Mesenchymal stem cell (in vitro differentiated cells and primary cell): Measurements from ENCODE around the gene PLPP4.
A peak's percentile ranks its signal among the peaks of the same experiment; 100 is the strongest.

Experiments
- DNase-seq: peaks from one replicate; pipeline ENCODE4 v3.0.0-alpha.2; 2013
- H2AFZ ChIP-seq: one replicate; pipeline ENCODE4 v1.6.1; 2013; ENCODE audit warnings: low read depth, mild to moderate bottlenecking, control low read depth, inconsistent platforms, low read length, moderate library complexity
- H2AK5ac ChIP-seq: 2 replicates; pipeline ENCODE4 v1.6.1; 2013; ENCODE audit warnings: low read length, moderate library complexity, mild to moderate bottlenecking, inconsistent platforms; ENCODE audit not compliant: severe bottlenecking
- H2BK120ac ChIP-seq: one replicate; pipeline ENCODE4 v1.6.1; 2013; ENCODE audit warnings: low read depth, mild to moderate bottlenecking, inconsistent platforms, low read length, moderate library complexity
- H2BK12ac ChIP-seq, 2 experiments: one replicate each; pipeline ENCODE4 v1.6.1; 2013; ENCODE audit warnings: inconsistent platforms in 2 of 2, low read length in 2 of 2, mild to moderate bottlenecking in 2 of 2, moderate library complexity in 2 of 2, control low read depth in 1 of 2
- H2BK15ac ChIP-seq: one replicate; pipeline ENCODE4 v1.6.1; 2013; ENCODE audit warnings: mild to moderate bottlenecking, low read depth, inconsistent platforms; ENCODE audit not compliant: poor library complexity, severe bottlenecking
- H2BK5ac ChIP-seq: 2 replicates; pipeline ENCODE4 v1.6.1; 2013; ENCODE audit warnings: low read depth, mild to moderate bottlenecking, low read length, control low read depth, inconsistent platforms; ENCODE audit not compliant: poor library complexity, severe bottlenecking
- H3K14ac ChIP-seq, 2 experiments: one replicate each; pipeline ENCODE4 v1.6.1; 2013; ENCODE audit warnings: inconsistent platforms in 2 of 2, low read length in 2 of 2, control low read depth in 1 of 2, mild to moderate bottlenecking in 1 of 2, moderate library complexity in 1 of 2
- H3K18ac ChIP-seq, 2 experiments: one replicate each; pipeline ENCODE4 v1.6.1; 2013; ENCODE audit warnings: inconsistent platforms in 2 of 2, low read length in 2 of 2, control low read depth in 1 of 2, low read depth in 1 of 2, mild to moderate bottlenecking in 1 of 2
- H3K23ac ChIP-seq, 2 experiments: one replicate each; pipeline ENCODE4 v1.6.1; 2013; ENCODE audit warnings: inconsistent platforms in 2 of 2, low read length in 2 of 2, mild to moderate bottlenecking in 2 of 2, moderate library complexity in 2 of 2, control low read depth in 1 of 2
- H3K27ac ChIP-seq: 2 replicates; pipeline ENCODE4 v1.5.1; 2013; ENCODE audit warnings: mild to moderate bottlenecking, moderate library complexity, low read length, control low read depth, inconsistent platforms; ENCODE audit not compliant: poor library complexity, severe bottlenecking
- H3K27me3 ChIP-seq, 2 experiments: 2 replicates each; pipeline versions ENCODE4 v1.6.1 to v1.7.0; 2013; ENCODE audit warnings: low read length in 2 of 2, mild to moderate bottlenecking in 2 of 2, moderate library complexity in 2 of 2, control low read depth in 1 of 2, inconsistent platforms in 1 of 2; ENCODE audit not compliant: control insufficient read depth in 1 of 2, insufficient read depth in 1 of 2
- H3K36me3 ChIP-seq, 2 experiments: 2 replicates each; pipeline versions ENCODE4 v1.6.1 to v1.7.0; 2013; ENCODE audit warnings: low read length in 2 of 2, control low read depth in 1 of 2, inconsistent platforms in 1 of 2, low read depth in 1 of 2, mild to moderate bottlenecking in 1 of 2; ENCODE audit not compliant: insufficient read depth in 2 of 2, control insufficient read depth in 1 of 2
- H3K4ac ChIP-seq, 2 experiments: one replicate each; pipeline ENCODE4 v1.6.1; 2013; ENCODE audit warnings: inconsistent platforms in 2 of 2, low read length in 2 of 2, mild to moderate bottlenecking in 2 of 2, moderate library complexity in 2 of 2, control low read depth in 1 of 2, low read depth in 1 of 2
- H3K4me1 ChIP-seq: 2 replicates; pipeline ENCODE4 v1.6.1; 2013; ENCODE audit warnings: low read depth, low read length, control low read depth; ENCODE audit not compliant: control insufficient read depth, insufficient read depth
- H3K4me2 ChIP-seq: 2 replicates; pipeline ENCODE4 v1.6.1; 2013; ENCODE audit warnings: low read length, mild to moderate bottlenecking, inconsistent platforms; ENCODE audit not compliant: poor library complexity, severe bottlenecking
- H3K4me3 ChIP-seq, 2 experiments: 2 replicates each; pipeline versions ENCODE4 v1.5.1 to v1.7.0; 2013; ENCODE audit warnings: low read length in 2 of 2, mild to moderate bottlenecking in 2 of 2, control low read depth in 1 of 2, low read depth in 1 of 2; ENCODE audit not compliant: insufficient read depth in 1 of 2
- H3K79me1 ChIP-seq: replicated peaks from 2 replicates; pipeline ENCODE4 v1.6.1; 2013; ENCODE audit warnings: mild to moderate bottlenecking, control low read depth, low read length, inconsistent platforms; ENCODE audit not compliant: poor library complexity, severe bottlenecking
- H3K9ac ChIP-seq: 2 replicates; pipeline ENCODE4 v1.7.0; 2013; ENCODE audit warnings: mild to moderate bottlenecking, low read length, moderate library complexity
- H3K9me3 ChIP-seq: 2 replicates; pipeline ENCODE4 v1.7.0; 2013; ENCODE audit warnings: mild to moderate bottlenecking, low read length; ENCODE audit not compliant: control insufficient read depth
- H4K8ac ChIP-seq: one replicate; pipeline ENCODE4 v1.6.1; 2013; ENCODE audit warnings: inconsistent platforms, mild to moderate bottlenecking, low read length, moderate library complexity
- H4K91ac ChIP-seq: one replicate; pipeline ENCODE4 v1.6.1; 2013; ENCODE audit warnings: mild to moderate bottlenecking, low read length, inconsistent platforms
- WGBS: methylation state at CpG from one replicate; pipeline ENCODE4 v1.1.7; 2013; ENCODE audit warnings: mixed read lengths; 5-methylcytosine and 5-hydroxymethylcytosine counted together

The PLPP4 gene

DNA sequence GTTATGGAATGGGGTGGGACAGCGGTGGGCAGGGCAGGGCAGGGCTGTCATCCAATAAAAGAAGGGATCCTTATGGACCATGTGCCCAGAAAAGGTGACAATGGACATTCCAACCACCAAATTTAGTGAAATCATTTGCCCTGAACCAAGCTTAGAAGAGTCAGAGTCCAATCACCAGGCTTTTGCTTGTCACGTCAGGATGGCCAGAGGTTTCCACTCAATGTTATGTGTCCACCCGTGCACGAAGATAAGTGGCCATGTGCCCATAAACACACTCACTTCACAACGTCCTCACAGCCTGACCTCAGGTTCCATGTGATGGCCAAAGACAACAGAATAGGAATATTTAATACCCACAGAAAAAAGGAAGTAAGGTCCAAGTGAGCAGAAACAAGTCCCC, 36.6 kb upstream of the PLPP4 start:
- no peak overlapping the region for H3K14ac ChIP-seq
- H4K91ac ChIP-seq: no peak overlapping the region
- peaks cover 4% of the 10 kb centered on the region for H3K4me1 ChIP-seq
- no peak overlapping the region for H3K27ac ChIP-seq
- no peak overlapping the region for H3K4me2 ChIP-seq
- no peak overlapping the region for H3K23ac ChIP-seq
- H4K8ac ChIP-seq: no peak overlapping the region
- H3K4me3 ChIP-seq: no peak overlapping the region
- peaks cover 0 to 3% of the 10 kb centered on the region in 2 experiments for H3K27me3 ChIP-seq
- DNase-seq: no peak
- WGBS: 87% methylated on average over 4 of the region's 5 CpGs
- no peaks in the 10 kb centered on the region for H3K9me3 ChIP-seq
- no peaks in the 10 kb centered on the region for H3K79me1 ChIP-seq
- no peaks in the 10 kb centered on the region for H3K36me3 ChIP-seq
- H2BK120ac ChIP-seq: no peak overlapping the region
- no peak overlapping the region for H2AK5ac ChIP-seq
- no peak overlapping the region for H2BK12ac ChIP-seq
- no peak overlapping the region for H3K9ac ChIP-seq
- H2AFZ ChIP-seq: no peak overlapping the region
- no peak overlapping the region for H2BK15ac ChIP-seq
- no peak overlapping the region for H3K18ac ChIP-seq
- H2BK5ac ChIP-seq: no peak overlapping the region
- no peak overlapping the region for H3K4ac ChIP-seq

- no peak overlapping the region for H3K4me3 ChIP-seq
- H3K23ac ChIP-seq: no peak overlapping the region
- no peak overlapping the region for H3K14ac ChIP-seq
- H3K36me3 ChIP-seq: no peaks in the 10 kb centered on the region
- H2BK5ac ChIP-seq: no peak overlapping the region
- peaks cover 2% of the 10 kb centered on the region for H3K4me1 ChIP-seq
- H2AFZ ChIP-seq: no peak overlapping the region
- no peak overlapping the region for H4K91ac ChIP-seq
- H2BK120ac ChIP-seq: no peak overlapping the region
- H3K79me1 ChIP-seq: no peaks in the 10 kb centered on the region
- no peak overlapping the region for H2BK12ac ChIP-seq
- H3K4ac ChIP-seq: no peak overlapping the region
- no peak overlapping the region for H3K9ac ChIP-seq
- no peak overlapping the region for H2AK5ac ChIP-seq
- H3K4me2 ChIP-seq: no peak overlapping the region
- H2BK15ac ChIP-seq: no peak overlapping the region
- no peak overlapping the region for H3K18ac ChIP-seq
- H3K27ac ChIP-seq: no peak overlapping the region
- peak; percentile 33 for DNase-seq
- 58% methylated on average over 2 of the region's 2 CpGs for WGBS
- no peak overlapping the region for H4K8ac ChIP-seq
- no peaks in the 10 kb centered on the region for H3K9me3 ChIP-seq
- H3K27me3 ChIP-seq: peaks cover 0 to 3% of the 10 kb centered on the region in 2 experiments
Observed at GRCh38 chr10:120421250-120421649, 35.8 kb upstream of the PLPP4 start.

DNA sequence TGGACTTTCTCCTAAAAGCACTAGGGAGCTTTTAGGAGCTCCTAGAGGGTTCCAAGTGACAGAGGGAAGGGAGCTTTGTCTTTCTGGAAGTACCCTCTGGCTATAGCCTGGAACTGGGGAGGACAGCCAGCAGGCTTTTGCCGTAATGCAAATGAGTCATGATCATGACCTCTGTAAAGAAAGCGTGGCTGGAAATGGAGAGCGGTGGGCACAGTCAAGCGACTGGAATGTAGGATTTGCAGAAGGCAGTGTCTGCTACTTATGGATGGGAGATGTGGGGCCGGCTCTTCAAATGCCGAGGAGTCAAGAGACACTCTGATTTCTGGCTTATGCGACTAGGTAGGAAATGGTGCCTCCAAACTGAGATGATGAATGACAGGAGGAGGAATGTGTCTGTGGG, 34.6 kb upstream of the PLPP4 start:
- H2BK15ac ChIP-seq: no peak overlapping the region
- H3K9me3 ChIP-seq: no peaks in the 10 kb centered on the region

DNA sequence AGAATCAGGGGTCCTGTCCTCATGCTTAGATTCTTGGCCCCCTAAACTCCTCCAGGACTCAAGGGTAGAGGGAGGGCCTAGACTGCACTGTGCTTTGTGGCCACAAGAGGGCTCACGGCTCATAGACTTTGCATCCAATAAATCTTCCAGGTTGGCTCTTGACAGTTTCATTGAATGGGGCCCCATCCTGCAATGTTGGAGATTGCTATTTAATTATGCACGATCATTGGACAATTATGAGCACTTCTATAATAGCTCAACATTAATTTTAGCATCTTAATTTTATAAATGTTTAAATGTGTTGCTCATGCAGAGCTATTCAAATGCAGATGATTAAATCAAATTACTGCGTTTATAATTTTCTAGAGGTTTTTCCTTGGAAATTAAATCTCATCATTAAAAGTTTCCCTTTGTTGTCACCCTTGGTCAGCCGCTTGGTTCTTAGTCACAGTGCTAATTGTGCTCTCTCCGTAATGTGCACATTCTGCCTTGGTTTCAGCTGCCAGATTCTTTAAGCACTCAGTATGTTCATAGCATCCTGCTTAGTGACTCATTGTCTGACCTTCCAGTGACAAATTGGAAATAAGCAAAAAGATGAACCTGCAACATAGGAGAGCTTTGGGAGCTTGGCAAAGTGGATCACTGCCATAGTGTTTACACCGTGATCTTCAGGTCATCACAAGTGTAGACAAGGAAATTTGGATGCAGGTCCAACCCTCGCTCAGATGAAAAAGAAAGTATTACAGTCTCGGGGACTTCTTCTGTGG, 33.4 kb upstream of the PLPP4 start:
- Histone ChIP-seq H2BK15ac (no peak overlapping the region), H2AFZ (no peak overlapping the region), H3K79me1 (no peaks in the 10 kb centered on the region), H3K9ac (no peak overlapping the region), H3K23ac (no peak overlapping the region), H3K4ac (no peak overlapping the region), H3K14ac (no peak overlapping the region), H2AK5ac (no peak overlapping the region), H2BK12ac (no peak overlapping the region), H4K8ac (no peak overlapping the region), H3K18ac (no peak overlapping the region), H3K4me2 (no peak overlapping the region), H4K91ac (no peak overlapping the region), H3K9me3 (no peaks in the 10 kb centered on the region), H2BK5ac (no peak overlapping the region), H3K4me3 (no peak overlapping the region), H3K36me3 (no peaks in the 10 kb centered on the region), H3K27ac (no peak overlapping the region), H2BK120ac (no peak overlapping the region), H3K4me1 (peaks cover 2% of the 10 kb centered on the region), H3K27me3 (peaks cover 0 to 3% of the 10 kb centered on the region in 2 experiments)
- DNase-seq: peak; percentile 81
- 62% methylated on average over 6 of the region's 8 CpGs for WGBS

More for the DNA sequence above, 34.6 kb upstream of the PLPP4 start:
- peak overlapping the region; percentile 45 for H3K4me2 ChIP-seq
- no peak overlapping the region for H4K8ac ChIP-seq
- H3K23ac ChIP-seq: no peak overlapping the region
- H2AFZ ChIP-seq: no peak overlapping the region
- no peak overlapping the region for H3K9ac ChIP-seq
- H2BK5ac ChIP-seq: no peak overlapping the region
- H3K79me1 ChIP-seq: no peaks in the 10 kb centered on the region
- peaks cover 0 to 3% of the 10 kb centered on the region in 2 experiments for H3K27me3 ChIP-seq
- H4K91ac ChIP-seq: peak overlapping the region; percentile 21
- WGBS: 29% methylated on average over 7 of the region's 7 CpGs
- peak overlapping the region; percentile 13 for H3K27ac ChIP-seq
- H2BK120ac ChIP-seq: no peak overlapping the region
- no peak overlapping the region for H3K4me3 ChIP-seq
- H3K4ac ChIP-seq: no peak overlapping the region
- H3K4me1 ChIP-seq: peaks cover 2% of the 10 kb centered on the region
- peak overlapping the region in 1 of 2 experiments; percentile 12 for H3K18ac ChIP-seq
- no peak overlapping the region for H2BK12ac ChIP-seq
- no peak overlapping the region for H2AK5ac ChIP-seq
- no peak overlapping the region for H3K14ac ChIP-seq
- DNase-seq: peak; percentile 90
- H3K36me3 ChIP-seq: no peaks in the 10 kb centered on the region
